COR-L47 (cell line): ENCODE measurements around the gene TTC31.
"Not testable (repeated sequence)": the region's sequence is repeated elsewhere in the genome, so short reads cannot be mapped to it uniquely, and the experiment has no call there.

Experiments used
- DNase-seq: peaks from one replicate; lab custom pipeline; 2025; lab: John Stamatoyannopoulos, UW

Gene TTC31

GRCh38 chr2:74482801-74483674 lies at the start of gene TTC31, which contains the start of gene CCDC142:
TSS of gene TTC31 (plus strand) at chr2:74483081. CDS start at chr2:74483096, 15 bp downstream.
TSS of gene CCDC142 (minus strand) at chr2:74482998. CDS start at chr2:74482837, 161 bp downstream.
- DNase-seq: peak; percentile 94

GRCh38 chr2:74436111-74436805 lies 46.6 kb upstream of the TTC31 start:
- no peak for DNase-seq

GRCh38 chr2:74436848-74437695 lies 45.8 kb upstream of the TTC31 start:
- DNase-seq: no peak

DNA sequence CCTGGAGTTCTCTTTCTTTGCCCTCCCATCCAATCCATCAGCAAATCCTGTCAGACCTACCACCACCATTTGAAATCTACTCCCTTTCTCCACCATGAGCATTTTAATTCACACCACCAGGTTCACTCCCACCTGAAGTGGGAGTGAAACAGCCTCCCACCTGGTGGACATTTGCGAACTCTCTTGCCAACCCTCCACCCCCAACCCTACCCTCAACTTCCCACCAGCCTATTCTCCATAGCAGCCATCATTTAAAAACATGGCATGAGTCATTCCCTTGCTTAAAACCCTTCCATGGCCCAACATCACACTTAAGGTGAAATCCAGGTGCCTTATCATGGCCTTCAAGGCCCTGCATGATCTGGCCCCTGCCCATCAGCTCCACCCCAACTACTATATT lies 44.6 kb upstream of the TTC31 start:
- DNase-seq: no peak

- DNase-seq: no peak
Measured at GRCh38 chr2:74439373-74439772, 43.5 kb upstream of the TTC31 start.

GRCh38 chr2:74439803-74440377 lies 43.0 kb upstream of the TTC31 start:
- no peak for DNase-seq

- peak; percentile 83 for DNase-seq
Measured at GRCh38 chr2:74440378-74441169, 42.3 kb upstream of the TTC31 start.

DNA sequence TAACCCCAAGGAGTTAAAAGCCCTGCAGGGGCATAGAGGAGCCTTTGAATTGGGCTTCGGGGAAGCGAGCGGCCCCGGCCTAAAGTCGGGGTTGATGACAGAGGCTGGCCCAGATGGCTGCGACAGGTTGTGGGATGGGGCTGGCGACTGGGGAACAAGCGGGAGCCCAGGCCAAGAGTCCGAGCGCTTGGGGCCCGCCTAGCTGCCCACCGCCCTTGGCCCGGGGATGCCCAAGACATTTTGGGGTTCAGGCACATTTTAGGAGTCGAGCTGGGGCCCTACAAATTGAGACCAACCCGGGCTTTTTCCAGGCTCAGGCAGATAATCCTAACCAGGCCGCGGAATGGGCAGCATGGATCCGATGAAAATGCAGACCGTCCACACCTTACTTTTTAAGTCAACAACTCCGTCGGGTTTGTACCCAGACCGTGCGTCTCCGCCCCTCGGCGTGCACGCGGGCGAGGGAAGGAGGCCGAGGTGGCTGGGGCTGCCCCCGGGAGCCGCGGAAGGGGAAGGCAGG lies 41.7 kb upstream of the TTC31 start:
- DNase-seq: peak; percentile 41

GRCh38 chr2:74441690-74442482 lies 41.0 kb upstream of the TTC31 start, which contains the start of gene RTKN:
TSS of gene RTKN (minus strand) at chr2:74441937. CDS start at chr2:74441816, 121 bp downstream.
- peak; percentile 41 for DNase-seq

DNA sequence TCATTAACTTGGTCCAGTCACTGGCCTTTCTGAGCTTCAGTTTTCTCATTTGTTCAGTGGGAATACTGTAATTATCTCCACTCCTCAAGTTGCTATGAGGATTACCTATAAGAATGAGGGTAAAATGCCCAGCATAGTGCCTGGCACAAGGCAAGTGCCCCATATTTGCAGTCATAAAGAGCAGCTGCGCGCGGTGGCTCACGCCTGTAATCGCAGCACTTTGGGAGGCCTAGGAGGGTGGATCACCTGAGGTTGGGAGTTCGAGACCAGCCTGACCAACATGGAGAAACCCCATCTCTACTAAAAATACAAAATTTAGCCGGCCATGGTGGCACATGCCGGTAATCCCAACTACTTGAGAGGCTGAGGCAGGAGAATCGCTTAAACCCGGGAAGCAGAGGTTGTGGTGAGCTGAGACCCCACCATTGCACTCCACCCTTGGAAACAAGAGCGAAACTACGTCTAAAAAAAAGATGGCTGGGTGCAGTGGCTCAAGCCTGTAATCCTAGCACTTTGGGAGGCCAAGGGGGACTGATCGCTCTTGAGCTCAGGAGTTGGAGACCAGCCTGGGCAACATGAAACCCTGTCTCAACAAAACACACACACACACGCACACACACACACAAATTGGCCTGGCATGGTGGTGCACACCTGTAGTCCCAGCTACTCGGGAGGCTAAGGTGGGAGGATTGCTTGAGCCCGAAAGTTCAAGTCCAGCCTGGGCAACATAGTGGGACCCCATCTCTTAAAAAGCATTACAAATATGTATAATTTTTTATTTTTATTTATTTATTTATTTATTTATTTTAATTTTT lies 40.2 kb upstream of the TTC31 start:
- DNase-seq: not testable (repeated sequence)

DNA sequence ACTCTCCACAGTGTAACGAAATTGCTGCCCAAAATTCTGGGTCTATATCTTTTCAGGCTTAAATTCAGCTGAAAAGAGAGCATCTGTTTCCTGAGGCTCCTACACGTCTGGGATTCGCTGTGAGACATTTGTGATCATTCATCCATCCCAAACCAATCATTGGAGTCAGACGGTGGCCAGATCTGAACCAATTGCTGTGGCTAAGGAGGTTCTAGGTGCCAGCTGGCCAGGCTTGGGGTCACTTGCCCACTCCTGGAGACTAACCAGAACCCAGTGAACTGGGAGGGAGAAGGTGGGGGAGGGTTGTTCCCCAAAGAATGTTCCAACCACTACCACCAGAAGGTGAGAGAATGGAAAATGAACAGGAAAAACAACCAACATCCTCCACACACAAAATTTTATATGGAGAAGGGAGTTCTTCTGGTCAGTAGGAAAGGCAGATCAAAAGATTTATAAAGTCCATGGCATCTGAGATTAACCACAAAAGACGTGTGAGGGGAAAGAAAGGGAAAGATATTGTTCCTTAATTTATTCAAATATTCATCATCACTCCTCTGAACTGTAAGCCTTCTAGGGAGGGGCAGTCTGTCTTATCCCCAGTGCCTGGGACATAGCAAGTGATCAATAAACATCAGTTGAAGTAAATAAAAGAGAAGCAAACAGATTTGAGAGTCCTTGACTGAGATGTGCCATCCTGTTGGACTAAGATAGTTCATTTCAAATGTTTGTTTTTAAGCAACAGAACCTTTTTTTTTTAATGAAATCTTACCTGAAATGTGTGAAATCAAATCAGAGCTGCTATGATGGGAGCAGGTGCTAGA lies 38.2 kb upstream of the TTC31 start:
- no peak for DNase-seq

DNA sequence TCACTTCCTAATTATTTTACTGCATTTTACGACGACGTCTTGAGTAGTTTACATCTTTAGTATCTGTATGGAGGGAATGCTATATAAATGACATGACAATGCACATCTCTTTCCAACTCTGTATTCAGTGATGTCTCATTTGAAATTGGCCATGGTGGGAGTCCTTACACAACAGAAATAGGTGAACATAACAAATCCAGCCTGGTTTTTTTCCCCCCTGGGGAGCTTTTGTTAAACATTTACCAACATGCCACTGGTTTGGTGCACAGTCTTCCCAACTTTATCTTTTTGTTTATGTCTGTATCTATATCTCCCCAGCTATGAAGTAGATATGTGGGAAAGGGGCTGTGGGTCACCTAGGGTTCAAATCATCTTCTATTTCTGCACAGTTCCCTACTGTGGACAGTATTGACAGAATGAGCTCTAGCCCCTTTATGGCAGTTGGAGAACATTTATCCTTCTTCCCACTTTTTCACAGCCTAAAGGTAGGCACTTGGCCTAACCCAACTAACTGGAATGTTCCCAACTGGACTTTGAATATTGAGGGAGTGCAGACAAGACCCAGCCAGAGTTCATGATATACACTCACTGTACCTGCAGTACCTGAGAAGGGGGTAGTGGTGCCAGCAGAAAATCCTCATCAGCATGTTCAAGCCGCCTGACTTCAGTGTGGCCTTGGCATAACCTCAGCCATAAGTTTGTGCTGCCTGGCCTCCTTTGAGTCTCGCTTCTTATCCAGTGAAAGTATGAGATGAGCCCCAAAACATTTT lies 35.5 kb upstream of the TTC31 start:
- DNase-seq: no peak

- DNase-seq: no peak
Measured at GRCh38 chr2:74448771-74449170, 34.1 kb upstream of the TTC31 start.

- DNase-seq: no peak
Measured at GRCh38 chr2:74450570-74451190, 32.2 kb upstream of the TTC31 start.

- DNase-seq: peak; percentile 95
Measured at GRCh38 chr2:74454654-74455511, 28.0 kb upstream of the TTC31 start, which contains the start of gene INO80B. TSS of gene INO80B (plus strand) at chr2:74455087. CDS start at chr2:74455117, 30 bp downstream.

GRCh38 chr2:74457129-74457548 lies 25.7 kb upstream of the TTC31 start:
- no peak for DNase-seq
